Gastrocnemius medialis (tissue), 4 donors: ENCODE measurements around the gene MYT1.

Experiments
- CTCF ChIP-seq, 5 experiments: fragments of 450-650 bp in 3 of 5; fragments of 200-600 bp in 2 of 5; sonication (generic) in 2 of 5; IDR thresholded peaks in 4 of 5; conservative IDR thresholded peaks in 1 of 5; 1 replicate in 4 of 5; 2 replicates in 1 of 5; pipeline ENCODE4 v1.5.1; 2016 to 2019; ENCODE audit warnings: antibody characterized with exemption in 5 of 5, mild to moderate bottlenecking in 3 of 5, moderate library complexity in 3 of 5
- POLR2A ChIP-seq, 2 donors: fragments of 450-650 bp; IDR thresholded peaks; one replicate each; pipeline ENCODE4 v1.6.1; 2017; ENCODE audit warnings: antibody characterized with exemption in 2 of 2, mild to moderate bottlenecking in 2 of 2, moderate library complexity in 2 of 2

DNA sequence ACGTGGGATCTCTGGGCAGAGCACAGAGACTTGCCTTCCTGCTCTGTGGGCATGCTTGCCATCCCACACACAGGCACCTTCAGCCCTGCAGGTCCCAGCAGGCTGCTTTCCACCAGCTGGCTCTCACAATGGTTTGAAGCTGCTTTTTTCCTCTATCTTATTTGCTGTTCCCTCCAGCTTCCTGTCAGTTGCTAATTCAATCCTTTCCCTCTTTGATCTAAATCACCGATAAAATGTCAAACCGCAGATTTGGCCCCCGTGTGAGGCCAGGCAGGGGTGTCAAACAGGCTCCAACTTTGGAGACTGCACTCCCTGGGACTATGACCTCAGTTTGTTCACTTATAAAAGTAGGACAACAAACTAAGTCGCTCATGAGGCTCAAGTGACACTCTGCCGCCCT lies 50.7 kb downstream of the MYT1 start:
- TF ChIP-seq CTCF (IDR thresholded peaks at IDR 0.05 in 4 of 5, conservative IDR thresholded peaks at IDR 0.05 in 1 of 5), result no peak
- no peak for TF ChIP-seq POLR2A (IDR thresholded peaks at IDR 0.05)
